Loucy (cell line): ENCODE data around the gene RALGDS.

ENCODE experiments used
- H2AFZ ChIP-seq: fragments of 200-600 bp; sonication (generic); 2 replicates; pipeline ENCODE4 v1.6.0; 2016; ENCODE audit warnings: antibody characterized with exemption, mild to moderate bottlenecking, low read length, moderate library complexity
- H3F3A ChIP-seq: fragments of 200-600 bp; 2 replicates; pipeline ENCODE4 v1.6.0; 2016; ENCODE audit warnings: antibody characterized with exemption, low read depth, mild to moderate bottlenecking
- H3K27me3 ChIP-seq: fragments of 200-600 bp; sonication (generic); 2 replicates; pipeline ENCODE4 v1.6.1; 2014; ENCODE audit warnings: low read length, mild to moderate bottlenecking; ENCODE audit not compliant: insufficient read depth, poor library complexity, severe bottlenecking
- H3K36me3 ChIP-seq: fragments of 200-600 bp; sonication (generic); 2 replicates; pipeline ENCODE4 v1.6.1; 2016; ENCODE audit warnings: low read length; ENCODE audit not compliant: insufficient read depth
- H3K4me1 ChIP-seq: fragments of 200-600 bp; sonication (generic); 2 replicates; pipeline ENCODE4 v1.5.1; 2014; ENCODE audit warnings: low read length, mild to moderate bottlenecking; ENCODE audit not compliant: insufficient read depth, poor library complexity, severe bottlenecking
- H3K4me2 ChIP-seq: fragments of 200-600 bp; sonication (generic); 2 replicates; pipeline ENCODE4 v1.6.0; 2014; ENCODE audit warnings: antibody characterized with exemption, low read length, low read depth, mild to moderate bottlenecking; ENCODE audit not compliant: poor library complexity, severe bottlenecking
- H3K4me3 ChIP-seq: fragments of 200-600 bp; sonication (generic); 2 replicates; pipeline ENCODE4 v1.5.1; 2014; ENCODE audit warnings: low read length, mild to moderate bottlenecking, mixed read lengths; ENCODE audit not compliant: poor library complexity, severe bottlenecking
- H3K79me2 ChIP-seq: fragments of 200-600 bp; sonication (generic); 2 replicates; pipeline ENCODE4 v1.6.1; 2014; ENCODE audit warnings: low read length; ENCODE audit not compliant: insufficient read depth
- H3K9ac ChIP-seq: fragments of 200-600 bp; sonication (generic); 2 replicates; pipeline ENCODE4 v1.6.0; 2014; ENCODE audit warnings: mild to moderate bottlenecking, low read depth, low read length, moderate library complexity; ENCODE audit not compliant: poor library complexity, severe bottlenecking
- H3K9me2 ChIP-seq: fragments of 200-600 bp; sonication (generic); replicated peaks from 2 replicates; pipeline ENCODE4 v1.6.1; 2016; ENCODE audit warnings: low read depth, low read length, mixed read lengths
- H3K9me3 ChIP-seq: fragments of 200-600 bp; sonication (generic); 2 replicates; pipeline ENCODE4 v1.6.1; 2014; ENCODE audit warnings: mild to moderate bottlenecking, antibody characterized with exemption, low read length, low read depth; ENCODE audit not compliant: insufficient read depth
- H4K20me1 ChIP-seq: fragments of 200-600 bp; sonication (generic); 2 replicates; pipeline ENCODE4 v1.6.0; 2014; ENCODE audit warnings: antibody characterized with exemption, low read length, mild to moderate bottlenecking; ENCODE audit not compliant: insufficient read depth, poor library complexity, severe bottlenecking
- CTCF ChIP-seq: fragments of 200-600 bp; sonication (generic); conservative IDR thresholded peaks from 2 replicates; pipeline ENCODE4 v1.5.1; 2014; ENCODE audit warnings: mild to moderate bottlenecking, antibody characterized with exemption, low read length
- EZH2phosphoT487 ChIP-seq: fragments of 200-600 bp; IDR thresholded peaks from 2 replicates; pipeline ENCODE4 v1.6.1; 2018; ENCODE audit warnings: antibody characterized with exemption, mild to moderate bottlenecking, moderate library complexity, borderline replicate concordance

RALGDS gene

GRCh38 chr9:133166392-133166791, 45.4 kb upstream of the RALGDS start:
- Histone ChIP-seq H3K4me1 (peaks cover 20% of the 10 kb centered on the region), H3F3A (peaks cover 5% of the 10 kb centered on the region; the same call in 1 of the 2 replicates), H3K9ac (no peak overlapping the region), H2AFZ (no peak overlapping the region), H3K36me3 (no peaks in the 10 kb centered on the region), H3K79me2 (0 out of 2 replicates have a peak, but pooled peaks cover 5% of the 10 kb centered on the region), H4K20me1 (no peaks in the 10 kb centered on the region), H3K4me3 (no peak overlapping the region), H3K27me3 (no peaks in the 10 kb centered on the region), H3K9me3 (no peaks in the 10 kb centered on the region), H3K9me2 (no peaks in the 10 kb centered on the region), H3K4me2 (no peak overlapping the region)
- TF ChIP-seq EZH2phosphoT487 (no peak), CTCF (no peak)

GRCh38 chr9:133165452-133165730, 44.4 kb upstream of the RALGDS start:
- Histone ChIP-seq H3K9ac (no peak overlapping the region), H3K9me3 (no peaks in the 10 kb centered on the region), H2AFZ (no peak overlapping the region), H3F3A (peaks cover 7% of the 10 kb centered on the region; the same call in 1 of the 2 replicates), H3K27me3 (no peaks in the 10 kb centered on the region), H3K4me3 (no peak overlapping the region), H3K79me2 (0 out of 2 replicates have a peak, but pooled peaks cover 5% of the 10 kb centered on the region), H3K4me1 (peaks cover 25% of the 10 kb centered on the region), H3K36me3 (no peaks in the 10 kb centered on the region), H3K4me2 (no peak overlapping the region), H3K9me2 (no peaks in the 10 kb centered on the region), H4K20me1 (no peaks in the 10 kb centered on the region)
- no peak for TF ChIP-seq EZH2phosphoT487
- TF ChIP-seq CTCF, result no peak

GRCh38 chr9:133164191-133164590, 43.2 kb upstream of the RALGDS start:
- TF ChIP-seq EZH2phosphoT487, result no peak
- TF ChIP-seq CTCF, result no peak
- Histone ChIP-seq H2AFZ (no peak overlapping the region), H3K4me1 (peaks cover 25% of the 10 kb centered on the region), H3K9me2 (no peaks in the 10 kb centered on the region), H3K27me3 (no peaks in the 10 kb centered on the region), H3K79me2 (0 out of 2 replicates have a peak, but pooled peaks cover 5% of the 10 kb centered on the region), H3F3A (peaks cover 7% of the 10 kb centered on the region; the same call in 1 of the 2 replicates), H3K9me3 (no peaks in the 10 kb centered on the region), H3K4me3 (peak overlapping the region; percentile 85), H3K36me3 (no peaks in the 10 kb centered on the region), H3K9ac (peak overlapping the region; percentile 82), H4K20me1 (no peaks in the 10 kb centered on the region), H3K4me2 (peak overlapping the region; percentile 86)
